Retinal pigment epithelial cell (primary cell): ENCODE results near the gene TBC1D7.
A peak's percentile ranks its signal among the peaks of the same experiment; 100 is the strongest.

Source experiments
- DNase-seq: peaks from one replicate; pipeline ENCODE4 v3.0.0-alpha.2; 2010; ENCODE audit warnings: low read depth
- H3K4me3 ChIP-seq: 2 replicates; pipeline ENCODE4 v1.5.1; 2011; ENCODE audit warnings: mild to moderate bottlenecking, low read length, control low read depth, moderate library complexity
- CTCF ChIP-seq: conservative IDR thresholded peaks from 2 replicates; pipeline ENCODE4 v1.5.1; 2011; ENCODE audit warnings: low read depth, low read length, control low read depth, inconsistent platforms

The TBC1D7 gene

GRCh38 chr6:13280254-13280653 is 48.1 kb downstream of the TBC1D7 start:
- H3K4me3 ChIP-seq, result no peak overlapping the region
- DNase-seq, result no peak
- no peak for TF ChIP-seq CTCF

- no peak for DNase-seq
- H3K4me3 ChIP-seq, result no peak overlapping the region
- TF ChIP-seq CTCF, result no peak
Measured at GRCh38 chr6:13278991-13279390, 49.3 kb downstream of the TBC1D7 start.

- no peak overlapping the region for H3K4me3 ChIP-seq
- TF ChIP-seq CTCF, result peak; percentile 46
- no peak for DNase-seq
Measured at GRCh38 chr6:13278164-13278563, 50.2 kb downstream of the TBC1D7 start.

- DNase-seq, result no peak
- H3K4me3 ChIP-seq, result no peak overlapping the region
- no peak for TF ChIP-seq CTCF
Measured at GRCh38 chr6:13277231-13277630, 51.1 kb downstream of the TBC1D7 start.

GRCh38 chr6:13275435-13275989 is 52.8 kb downstream of the TBC1D7 start:
- no peak overlapping the region for H3K4me3 ChIP-seq
- no peak for TF ChIP-seq CTCF
- no peak for DNase-seq

DNA sequence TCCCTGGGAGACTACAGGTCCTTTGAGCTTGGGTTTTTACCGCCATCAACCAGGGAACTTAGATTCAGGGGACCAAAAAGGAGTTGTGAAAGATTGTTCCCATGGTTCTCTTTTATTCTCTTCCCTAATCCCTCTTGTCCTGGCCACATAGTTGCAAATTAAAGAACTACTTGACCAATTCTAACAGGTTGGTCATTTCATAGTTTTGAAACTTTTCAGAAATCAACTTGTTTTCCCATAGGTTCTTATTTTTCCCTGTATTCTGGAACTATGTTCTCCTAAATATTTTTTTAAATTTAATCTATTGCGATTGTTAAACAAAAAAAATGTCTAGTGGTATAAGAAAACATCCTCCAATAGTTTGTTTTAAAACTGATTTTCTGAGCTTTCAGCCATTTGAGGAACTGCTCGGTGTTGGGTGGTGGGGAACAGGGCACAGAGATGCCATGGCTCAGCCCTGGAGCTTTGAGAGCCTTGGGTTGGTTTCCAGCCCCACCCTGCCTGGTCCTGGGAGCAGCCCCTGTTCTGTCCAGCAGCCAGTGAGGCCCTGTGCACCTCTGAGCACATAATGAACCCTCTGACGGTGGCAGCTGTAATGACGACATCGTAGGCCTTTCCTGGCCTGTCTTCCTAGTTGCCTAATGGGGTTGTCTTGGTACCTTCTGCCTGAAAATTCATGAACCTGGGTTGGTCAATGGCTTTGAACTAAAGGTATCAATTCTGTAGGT is 53.5 kb downstream of the TBC1D7 start:
- TF ChIP-seq CTCF, result no peak
- H3K4me3 ChIP-seq, result no peak overlapping the region
- DNase-seq, result no peak
